ENCODE data around the gene ZNF80.
"Not testable (repeated sequence)": the region's sequence is repeated elsewhere in the genome, so short reads cannot be mapped to it uniquely, and the experiment has no call there.

ZNF80 gene

GRCh38 chr3:114237478-114237877 lies at the start of gene ZNF80:
Gene ZNF80, minus strand, starts transcription at chr3:114237578. Its CDS starts 504 bp downstream, at chr3:114237074.
- not testable (repeated sequence) for DNase-seq (ENCODE audit: low read depth)

GRCh38 chr3:114286266-114286665 lies 48.9 kb upstream of the ZNF80 start:
- no peak for DNase-seq (ENCODE audit: low read depth)

- DNase-seq (ENCODE audit: low read depth), result no peak
These were observed 48.4 kb upstream of the ZNF80 start for GRCh38 chr3:114285648-114286230.

- DNase-seq (ENCODE audit: low read depth), result no peak
These were observed 47.3 kb upstream of the ZNF80 start for GRCh38 chr3:114284644-114285043.

- not testable (repeated sequence) for DNase-seq (ENCODE audit: low read depth)
These were observed 39.5 kb upstream of the ZNF80 start for GRCh38 chr3:114276856-114277255.

GRCh38 chr3:114274929-114275328 lies 37.6 kb upstream of the ZNF80 start:
- DNase-seq (ENCODE audit: low read depth), result no peak

- DNase-seq (ENCODE audit: low read depth), result no peak
These were observed 34.9 kb upstream of the ZNF80 start for GRCh38 chr3:114272271-114272670.

GRCh38 chr3:114270019-114270418 lies 32.6 kb upstream of the ZNF80 start:
- DNase-seq (ENCODE audit: low read depth), result no peak

- no peak for DNase-seq (ENCODE audit: low read depth)
These were observed 22.8 kb upstream of the ZNF80 start for GRCh38 chr3:114260152-114260551.

- DNase-seq (ENCODE audit: low read depth), result no peak
These were observed 22.2 kb upstream of the ZNF80 start for GRCh38 chr3:114259566-114259965.

- DNase-seq (ENCODE audit: low read depth), result no peak
These were observed 16.1 kb upstream of the ZNF80 start for GRCh38 chr3:114253505-114253904.

- DNase-seq (ENCODE audit: low read depth), result no peak
These were observed 15.6 kb upstream of the ZNF80 start for GRCh38 chr3:114252954-114253353.

- no peak for DNase-seq (ENCODE audit: low read depth)
These were observed 5.6 kb upstream of the ZNF80 start for GRCh38 chr3:114242947-114243346.

GRCh38 chr3:114241262-114241661 lies 3.9 kb upstream of the ZNF80 start:
- no peak for DNase-seq (ENCODE audit: low read depth)

- DNase-seq (ENCODE audit: low read depth), result not testable (repeated sequence)
These were observed 888 bp upstream of the ZNF80 start for GRCh38 chr3:114238146-114238785.

- DNase-seq (ENCODE audit: low read depth), result no peak
These were observed 1.9 kb downstream of the ZNF80 start for GRCh38 chr3:114235431-114235830.

GRCh38 chr3:114234745-114235144 lies 2.6 kb downstream of the ZNF80 start:
- DNase-seq (ENCODE audit: low read depth), result no peak

- no peak for DNase-seq (ENCODE audit: low read depth)
These were observed 5.8 kb downstream of the ZNF80 start for GRCh38 chr3:114231616-114232015.

- no peak for DNase-seq (ENCODE audit: low read depth)
These were observed 10.3 kb downstream of the ZNF80 start for GRCh38 chr3:114227076-114227475.

- no peak for DNase-seq (ENCODE audit: low read depth)
These were observed 11.1 kb downstream of the ZNF80 start for GRCh38 chr3:114226313-114226712.

- DNase-seq (ENCODE audit: low read depth), result no peak
These were observed 14.2 kb downstream of the ZNF80 start for GRCh38 chr3:114223143-114223542.

GRCh38 chr3:114221881-114222264 lies 15.5 kb downstream of the ZNF80 start:
- DNase-seq (ENCODE audit: low read depth), result no peak

- no peak for DNase-seq (ENCODE audit: low read depth)
These were observed 16.1 kb downstream of the ZNF80 start for GRCh38 chr3:114221165-114221880.

Measured in stimulated activated CD8-positive, alpha-beta memory T cell treated with anti-CD3 and anti-CD28 coated beads, Interleukin-7, amount 100 ng/mL, for 24 hours (primary cell).